Fibroblast of lung (primary cell): Measurements from ENCODE around the gene CRTC1. TPM values are rescaled to one million over a fixed set of nuclear protein-coding genes. Genes with fewer than 3 reads are reported as not detected.
"Not testable (repeated sequence)": the region's sequence is repeated elsewhere in the genome, so short reads cannot be mapped to it uniquely, and the experiment has no call there.

Experiments
- DNase-seq, 2 donors: peaks; one replicate each; pipeline versions ENCODE4 v3.0.0 to v3.0.0-alpha.2; 2010; ENCODE audit warnings: low read depth in 2 of 2
- H2AFZ ChIP-seq: 2 replicates; pipeline ENCODE4 v1.5.1; 2012; ENCODE audit warnings: low read length, control low read depth, inconsistent platforms
- H3K27ac ChIP-seq: 2 replicates; pipeline ENCODE4 v1.5.1; 2011; ENCODE audit warnings: low read length, control low read depth; ENCODE audit not compliant: insufficient read depth
- H3K27me3 ChIP-seq: 2 replicates; pipeline ENCODE4 v1.5.1; 2011; ENCODE audit warnings: mild to moderate bottlenecking, low read length; ENCODE audit not compliant: control insufficient read depth, insufficient read depth
- H3K36me3 ChIP-seq: 2 replicates; pipeline ENCODE4 v1.5.1; 2011; ENCODE audit warnings: low read length; ENCODE audit not compliant: control insufficient read depth, insufficient read depth
- H3K4me1 ChIP-seq: 2 replicates; pipeline ENCODE4 v1.5.1; 2011; ENCODE audit warnings: low read length; ENCODE audit not compliant: control insufficient read depth, insufficient read depth; ENCODE audit errors: extremely low read depth
- H3K4me2 ChIP-seq: 2 replicates; pipeline ENCODE4 v1.5.1; 2011; ENCODE audit warnings: low read length, control low read depth; ENCODE audit not compliant: insufficient read depth; ENCODE audit errors: extremely low read depth
- H3K4me3 ChIP-seq, 4 experiments: fragments of 200-600 bp in 1 of 4; sonication (generic) in 1 of 4; replicated peaks in 1 of 4; 2 replicates each; pipeline ENCODE4 v1.5.1; 2011 to 2016; ENCODE audit warnings: low read length in 4 of 4, low read depth in 3 of 4, mild to moderate bottlenecking in 3 of 4, control low read depth in 2 of 4, inconsistent platforms in 1 of 4, mixed read lengths in 1 of 4; ENCODE audit not compliant: insufficient read depth in 1 of 4; ENCODE audit errors: control extremely low read depth in 1 of 4
- H3K79me2 ChIP-seq: 2 replicates; pipeline ENCODE4 v1.5.1; 2012; ENCODE audit warnings: mild to moderate bottlenecking, low read length, inconsistent platforms; ENCODE audit not compliant: control insufficient read depth, insufficient read depth
- H3K9ac ChIP-seq: 2 replicates; pipeline ENCODE4 v1.5.1; 2011; ENCODE audit warnings: mild to moderate bottlenecking, low read length, control low read depth; ENCODE audit not compliant: insufficient read depth
- H3K9me3 ChIP-seq: 2 replicates; pipeline ENCODE4 v1.5.1; 2012; ENCODE audit warnings: low read depth, low read length; ENCODE audit not compliant: control insufficient read depth, insufficient read depth
- H4K20me1 ChIP-seq: 2 replicates; pipeline ENCODE4 v1.5.1; 2011; ENCODE audit warnings: low read length; ENCODE audit not compliant: control insufficient read depth, insufficient read depth; ENCODE audit errors: extremely low read depth
- EZH2 ChIP-seq: IDR thresholded peaks from 2 replicates; pipeline ENCODE4 v1.5.1; 2012; ENCODE audit warnings: low read length, control low read depth, mild to moderate bottlenecking; ENCODE audit errors: missing control alignments
- polyA plus RNA-seq, 2 donors: library from polyadenylated mRNA; depleted of rRNA in 1 of 2; stranded (reverse) in 1 of 2; unstranded in 1 of 2; fragments of >200 nt; gene quantifications; 2 replicates each; pipeline ENCODE4 v1.2.1, GENCODE V29; 2011 to 2012; ENCODE audit warnings: missing spikeins in 1 of 2
- total RNA-seq: library from RNA; depleted of rRNA; stranded (reverse); fragments of >200 nt; gene quantifications from 2 replicates; pipeline ENCODE4 v1.2.1, GENCODE V29; 2014
- TF ChIP-seq, protein P1 (sequence below), 2 donors: IDR thresholded peaks in 1 of 2; conservative IDR thresholded peaks in 1 of 2; 1 replicate in 1 of 2; 2 replicates in 1 of 2; pipeline ENCODE4 v1.5.1; 2011 to 2012; ENCODE audit warnings: low read length in 2 of 2, control low read depth in 1 of 2, inconsistent platforms in 1 of 2, low read depth in 1 of 2, mild to moderate bottlenecking in 1 of 2

The CRTC1 gene
- total and polyA plus RNA-seq, 2 donors (not counting 1 experiment from before 2014, with no cell fraction given): 1.2 to 2.0 TPM

DNA sequence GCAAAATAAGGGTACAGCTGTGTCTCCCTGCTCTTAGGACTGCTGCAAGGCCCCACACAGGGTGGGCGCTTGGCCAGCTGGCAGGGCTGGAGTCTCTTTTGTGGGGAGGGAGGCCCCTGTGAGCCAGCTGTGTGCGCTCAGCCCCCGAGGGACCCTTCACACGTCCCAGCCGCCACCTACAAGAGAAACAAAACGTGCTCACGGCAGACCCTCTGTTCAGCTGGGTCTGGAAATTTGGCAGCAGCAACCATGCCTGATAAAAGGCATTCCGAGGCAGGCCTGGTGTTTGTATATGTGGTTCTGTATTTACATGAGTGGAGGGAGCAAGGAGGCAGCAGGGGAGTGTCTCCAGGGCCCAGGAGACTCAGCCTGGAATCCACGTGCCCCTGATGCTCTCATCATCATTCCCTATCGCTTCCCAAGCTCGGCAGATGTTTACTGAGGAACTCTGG is 49.7 kb downstream of the CRTC1 start:
- H2AFZ ChIP-seq: no peak overlapping the region
- no peak overlapping the region for H3K4me3 ChIP-seq
- no peak overlapping the region for H3K4me2 ChIP-seq
- TF ChIP-seq, protein P1, sequence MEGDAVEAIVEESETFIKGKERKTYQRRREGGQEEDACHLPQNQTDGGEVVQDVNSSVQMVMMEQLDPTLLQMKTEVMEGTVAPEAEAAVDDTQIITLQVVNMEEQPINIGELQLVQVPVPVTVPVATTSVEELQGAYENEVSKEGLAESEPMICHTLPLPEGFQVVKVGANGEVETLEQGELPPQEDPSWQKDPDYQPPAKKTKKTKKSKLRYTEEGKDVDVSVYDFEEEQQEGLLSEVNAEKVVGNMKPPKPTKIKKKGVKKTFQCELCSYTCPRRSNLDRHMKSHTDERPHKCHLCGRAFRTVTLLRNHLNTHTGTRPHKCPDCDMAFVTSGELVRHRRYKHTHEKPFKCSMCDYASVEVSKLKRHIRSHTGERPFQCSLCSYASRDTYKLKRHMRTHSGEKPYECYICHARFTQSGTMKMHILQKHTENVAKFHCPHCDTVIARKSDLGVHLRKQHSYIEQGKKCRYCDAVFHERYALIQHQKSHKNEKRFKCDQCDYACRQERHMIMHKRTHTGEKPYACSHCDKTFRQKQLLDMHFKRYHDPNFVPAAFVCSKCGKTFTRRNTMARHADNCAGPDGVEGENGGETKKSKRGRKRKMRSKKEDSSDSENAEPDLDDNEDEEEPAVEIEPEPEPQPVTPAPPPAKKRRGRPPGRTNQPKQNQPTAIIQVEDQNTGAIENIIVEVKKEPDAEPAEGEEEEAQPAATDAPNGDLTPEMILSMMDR (conservative IDR thresholded peaks at IDR 0.05 in 1 of 2, IDR thresholded peaks at IDR 0.05 in 1 of 2; ENCODE audit: low read depth in 1 of 2, low read length in 2 of 2): no peak
- TF ChIP-seq EZH2: no peak
- no peaks in the 10 kb centered on the region for H4K20me1 ChIP-seq
- no peaks in the 10 kb centered on the region for H3K36me3 ChIP-seq
- no peaks in the 10 kb centered on the region for H3K9me3 ChIP-seq
- no peaks in the 10 kb centered on the region for H3K27me3 ChIP-seq
- H3K9ac ChIP-seq: no peak overlapping the region
- H3K4me1 ChIP-seq: peaks cover 8% of the 10 kb centered on the region
- DNase-seq: peak; percentile 70 to 90
- peak overlapping the region; percentile 2 for H3K27ac ChIP-seq
- H3K79me2 ChIP-seq: no peaks in the 10 kb centered on the region

DNA sequence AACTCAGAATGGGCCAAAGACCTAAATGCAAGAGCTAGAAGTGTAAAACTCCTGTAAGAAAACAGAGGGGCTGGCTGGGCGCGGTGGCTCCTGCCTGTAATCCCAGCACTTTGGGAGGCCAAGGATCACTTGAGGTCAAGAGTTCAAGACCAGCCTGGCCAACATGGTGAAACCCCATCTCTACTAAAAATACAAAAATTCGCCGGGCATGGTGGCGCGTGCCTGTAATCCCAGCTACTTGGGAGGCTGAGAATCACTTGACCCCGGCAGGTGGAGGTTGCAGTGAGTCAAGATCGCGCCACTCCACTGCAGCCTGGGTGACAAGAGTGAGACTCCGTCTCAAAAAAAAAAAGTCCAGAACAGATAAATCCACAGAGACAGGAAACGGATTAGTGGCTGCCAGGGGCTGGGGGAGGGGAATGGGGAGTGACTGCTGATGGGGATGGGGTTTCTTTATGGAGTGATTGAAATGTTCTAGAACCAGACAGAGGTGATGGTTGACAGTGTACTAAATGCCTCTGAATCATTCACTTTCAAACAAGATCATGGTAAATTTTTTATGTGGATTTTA is 50.4 kb downstream of the CRTC1 start:
- H3K4me2 ChIP-seq, H3K9ac ChIP-seq, H2AFZ ChIP-seq, DNase-seq, H3K27me3 ChIP-seq, H3K4me1 ChIP-seq, H3K36me3 ChIP-seq, H3K9me3 ChIP-seq, H3K4me3 ChIP-seq, H3K27ac ChIP-seq, H4K20me1 ChIP-seq, H3K79me2 ChIP-seq: not testable (repeated sequence)

DNA sequence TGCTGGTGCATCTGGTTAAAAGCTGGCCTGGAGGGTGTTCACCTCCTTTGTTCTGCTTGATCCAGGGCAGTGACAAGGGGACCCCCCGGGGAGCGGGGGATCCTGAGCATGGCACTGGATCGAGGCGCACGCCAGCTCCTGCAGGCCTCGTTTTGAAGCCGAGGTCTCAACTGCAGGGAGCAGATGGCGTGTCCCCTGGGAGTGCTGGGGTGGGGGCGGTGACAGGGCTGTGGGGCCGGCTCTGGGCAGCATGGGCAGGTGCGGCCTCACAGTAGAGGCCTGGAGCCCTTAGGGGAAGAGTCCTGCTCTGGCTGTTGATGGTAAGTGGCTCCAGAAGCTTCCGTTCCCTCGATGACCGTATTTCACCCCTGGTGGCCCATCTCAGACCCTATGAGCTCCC is 51.8 kb downstream of the CRTC1 start:
- H3K27ac ChIP-seq: no peak overlapping the region
- peaks cover 8% of the 10 kb centered on the region for H3K4me1 ChIP-seq
- DNase-seq: no peak

More for the DNA sequence above, 51.8 kb downstream of the CRTC1 start:
- Histone ChIP-seq H3K4me3 (no peak overlapping the region), H3K9me3 (no peaks in the 10 kb centered on the region), H2AFZ (no peak overlapping the region), H3K9ac (no peak overlapping the region), H3K4me2 (no peak overlapping the region), H4K20me1 (no peaks in the 10 kb centered on the region), H3K36me3 (no peaks in the 10 kb centered on the region), H3K27me3 (no peaks in the 10 kb centered on the region), H3K79me2 (no peaks in the 10 kb centered on the region)
- no peak for TF ChIP-seq EZH2
- TF ChIP-seq, protein P1 (conservative IDR thresholded peaks at IDR 0.05 in 1 of 2, IDR thresholded peaks at IDR 0.05 in 1 of 2; ENCODE audit: low read depth in 1 of 2, low read length in 2 of 2): no peak
